Spinal cord (tissue), 10 donors: ENCODE data around the gene CAMK1. TPM values are rescaled to one million over a fixed set of nuclear protein-coding genes. Genes with fewer than 3 reads are reported as not detected.

ENCODE experiments used
- DNase-seq, 6 donors: peaks; one replicate each; pipeline versions ENCODE4 v3.0.0 to v3.0.0-alpha.2; 2013 to 2015; ENCODE audit warnings: low spot score in 6 of 6, low read depth in 4 of 6
- H3K27ac ChIP-seq: one replicate; pipeline ENCODE4 v1.5.1; 2013; ENCODE audit warnings: low read depth, low read length, control low read depth
- H3K27me3 ChIP-seq: one replicate; pipeline ENCODE4 v1.6.1; 2013; ENCODE audit warnings: low read length; ENCODE audit not compliant: control insufficient read depth, insufficient read depth
- H3K36me3 ChIP-seq: one replicate; pipeline ENCODE4 v1.6.1; 2013; ENCODE audit warnings: low read length; ENCODE audit not compliant: control insufficient read depth, insufficient read depth
- H3K4me1 ChIP-seq: one replicate; pipeline ENCODE4 v1.6.1; 2013; ENCODE audit warnings: low read length; ENCODE audit not compliant: control insufficient read depth, insufficient read depth
- H3K4me3 ChIP-seq: one replicate; pipeline ENCODE4 v1.5.1; 2013; ENCODE audit warnings: low read depth, low read length, control low read depth
- H3K9me3 ChIP-seq: one replicate; pipeline ENCODE4 v1.6.1; 2013; ENCODE audit warnings: low read length; ENCODE audit not compliant: control insufficient read depth, insufficient read depth
- WGBS: methylation state at CpG from one replicate; pipeline ENCODE4 v1.1.5; 2013; ENCODE audit warnings: missing lambda C conversion rate; ENCODE audit not compliant: insufficient coverage; 5-methylcytosine and 5-hydroxymethylcytosine counted together
- polyA plus RNA-seq, 2 donors: library from polyadenylated mRNA; unstranded; fragments of 120-200 nt; gene quantifications; one replicate each; pipeline ENCODE4 v1.2.1, GENCODE V29; 2013; ENCODE audit not compliant: insufficient read length in 2 of 2
- total RNA-seq, 2 donors: library from RNA; depleted of rRNA in 1 of 2; stranded (reverse); fragments of 120-200 nt in 1 of 2; fragments of >200 nt in 1 of 2; gene quantifications; one replicate each; pipeline versions ENCODE4 v1.2.3 to v1.2.4, GENCODE V29; 2013 to 2014
- donor health status: healthy.

The CAMK1 gene
- total and polyA plus RNA-seq, 4 donors = 36.3 to 64.4 (median 43.2) TPM

GRCh38 chr3:9717563-9717962 lies 52.2 kb downstream of the CAMK1 start:
- WGBS = 94% methylated on average over 1 of the region's 1 CpG
- no peaks in the 10 kb centered on the region for H3K36me3 ChIP-seq
- H3K9me3 ChIP-seq = no peaks in the 10 kb centered on the region
- DNase-seq = no peak
- H3K27ac ChIP-seq = no peak overlapping the region
- no peaks in the 10 kb centered on the region for H3K27me3 ChIP-seq
- no peaks in the 10 kb centered on the region for H3K4me1 ChIP-seq
- no peak overlapping the region for H3K4me3 ChIP-seq

GRCh38 chr3:9716801-9717555 lies 52.8 kb downstream of the CAMK1 start:
- H3K27ac ChIP-seq = no peak overlapping the region
- DNase-seq = no peak
- no peaks in the 10 kb centered on the region for H3K9me3 ChIP-seq
- no peaks in the 10 kb centered on the region for H3K4me1 ChIP-seq
- no peaks in the 10 kb centered on the region for H3K27me3 ChIP-seq
- WGBS = 70% methylated on average over 1 of the region's 5 CpGs
- H3K36me3 ChIP-seq = no peaks in the 10 kb centered on the region
- no peak overlapping the region for H3K4me3 ChIP-seq

GRCh38 chr3:9715764-9716437 lies 53.8 kb downstream of the CAMK1 start:
- no peaks in the 10 kb centered on the region for H3K4me1 ChIP-seq
- H3K36me3 ChIP-seq = no peaks in the 10 kb centered on the region
- DNase-seq = peak in 1 of 6 donors; percentile 41
- H3K27ac ChIP-seq = no peak overlapping the region
- WGBS = 60% methylated on average over 4 of the region's 6 CpGs
- H3K4me3 ChIP-seq = no peak overlapping the region
- H3K27me3 ChIP-seq = no peaks in the 10 kb centered on the region
- H3K9me3 ChIP-seq = no peaks in the 10 kb centered on the region

- WGBS = 14% methylated on average over 3 of the region's 4 CpGs
- H3K4me3 ChIP-seq = no peak overlapping the region
- no peak overlapping the region for H3K27ac ChIP-seq
- no peaks in the 10 kb centered on the region for H3K27me3 ChIP-seq
- no peaks in the 10 kb centered on the region for H3K9me3 ChIP-seq
- no peak for DNase-seq
- H3K36me3 ChIP-seq = no peaks in the 10 kb centered on the region
- no peaks in the 10 kb centered on the region for H3K4me1 ChIP-seq
Measured at GRCh38 chr3:9715136-9715535, 54.6 kb downstream of the CAMK1 start.

- H3K27ac ChIP-seq = no peak overlapping the region
- no peaks in the 10 kb centered on the region for H3K9me3 ChIP-seq
- H3K36me3 ChIP-seq = no peaks in the 10 kb centered on the region
- no peaks in the 10 kb centered on the region for H3K27me3 ChIP-seq
- no peaks in the 10 kb centered on the region for H3K4me1 ChIP-seq
- DNase-seq = no peak
- 85% methylated on average over 4 of the region's 4 CpGs for WGBS
- H3K4me3 ChIP-seq = no peak overlapping the region
Measured at GRCh38 chr3:9713142-9713541, 56.6 kb downstream of the CAMK1 start.

GRCh38 chr3:9712415-9712814 lies 57.3 kb downstream of the CAMK1 start:
- 83% methylated on average over 2 of the region's 2 CpGs for WGBS
- no peak for DNase-seq
- Histone ChIP-seq H3K4me3 (no peak overlapping the region), H3K4me1 (no peaks in the 10 kb centered on the region), H3K9me3 (no peaks in the 10 kb centered on the region), H3K27me3 (peaks cover 2% of the 10 kb centered on the region), H3K27ac (no peak overlapping the region), H3K36me3 (no peaks in the 10 kb centered on the region)

GRCh38 chr3:9710174-9710739 lies 59.5 kb downstream of the CAMK1 start:
- H3K4me3 ChIP-seq = no peak overlapping the region
- peaks cover 2% of the 10 kb centered on the region for H3K27me3 ChIP-seq
- no peak for DNase-seq
- H3K9me3 ChIP-seq = no peaks in the 10 kb centered on the region
- no peaks in the 10 kb centered on the region for H3K36me3 ChIP-seq
- 68% methylated on average over 2 of the region's 3 CpGs for WGBS
- H3K27ac ChIP-seq = no peak overlapping the region
- no peaks in the 10 kb centered on the region for H3K4me1 ChIP-seq

Other genes starting within 250 kb of the CAMK1 start
- 10 to 100 TPM in 1 of 2 donors, 1 to 10 TPM in 1; 6.1 to 14.5 TPM for gene LHFPL4, start 216.1 kb downstream of the CAMK1 start, total RNA-seq
- 10 to 100 TPM; 33.3 to 37.4 TPM for gene LHFPL4, start 216.1 kb downstream of the CAMK1 start, polyA plus RNA-seq
- 10 to 100 TPM; 21.0 to 30.6 TPM for gene MTMR14, start 120.4 kb downstream of the CAMK1 start, total RNA-seq
- 10 to 100 TPM; 21.1 to 28.5 TPM for gene MTMR14, start 120.4 kb downstream of the CAMK1 start, polyA plus RNA-seq
- 1 to 10 TPM; 3.3 to 6.3 TPM for gene CPNE9, start 66.1 kb downstream of the CAMK1 start, total RNA-seq
- 1 to 10 TPM; 5.3 to 6.1 TPM for gene CPNE9, start 66.1 kb downstream of the CAMK1 start, polyA plus RNA-seq
- 10 to 100 TPM; 10.4 to 18.9 TPM for gene BRPF1, start 38.2 kb downstream of the CAMK1 start, total RNA-seq
- gene BRPF1, start 38.2 kb downstream of the CAMK1 start, polyA plus RNA-seq = 10 to 100 TPM; 15.2 to 16.7 TPM
- 10 to 100 TPM; 25.8 to 42.4 TPM for gene OGG1, start 20.0 kb downstream of the CAMK1 start, total RNA-seq
- 10 to 100 TPM; 46.1 to 57.8 TPM for gene OGG1, start 20.0 kb downstream of the CAMK1 start, polyA plus RNA-seq
- 10 to 100 TPM; 32.5 to 63.1 TPM for gene TADA3, start 22.5 kb upstream of the CAMK1 start, total RNA-seq
- 10 to 100 TPM; 80.2 to 88.3 TPM for gene TADA3, start 22.5 kb upstream of the CAMK1 start, polyA plus RNA-seq
- gene ARPC4, start 23.1 kb upstream of the CAMK1 start, total RNA-seq = 100 to 1,000 TPM; 109 to 131 TPM
- gene ARPC4, start 23.1 kb upstream of the CAMK1 start, polyA plus RNA-seq = 100 to 1,000 TPM; 138 to 141 TPM
- gene TTLL3, start 40.3 kb upstream of the CAMK1 start, total RNA-seq = 10 to 100 TPM; 32.4 to 50.6 TPM
- gene TTLL3, start 40.3 kb upstream of the CAMK1 start, polyA plus RNA-seq = 10 to 100 TPM; 46.7 to 75.0 TPM
- gene RPUSD3, start 74.1 kb upstream of the CAMK1 start, total RNA-seq = 10 to 100 TPM; 19.2 to 36.0 TPM
- gene RPUSD3, start 74.1 kb upstream of the CAMK1 start, polyA plus RNA-seq = 10 to 100 TPM; 48.7 to 53.8 TPM
- gene CIDEC, start 110.3 kb upstream of the CAMK1 start, total RNA-seq = not detected
- under 1 TPM; 0.24 to 0.54 TPM for gene CIDEC, start 110.3 kb upstream of the CAMK1 start, polyA plus RNA-seq
- 10 to 100 TPM; 16.7 to 25.2 TPM for gene JAGN1, start 120.7 kb upstream of the CAMK1 start, total RNA-seq
- gene JAGN1, start 120.7 kb upstream of the CAMK1 start, polyA plus RNA-seq = 10 to 100 TPM; 34.0 to 35.2 TPM
- gene IL17RE, start 132.9 kb upstream of the CAMK1 start, total RNA-seq = 1 to 10 TPM in 1 of 2 donors, under 1 TPM in 1; 0.79 to 1.1 TPM
- 1 to 10 TPM; 1.7 to 2.7 TPM for gene IL17RE, start 132.9 kb upstream of the CAMK1 start, polyA plus RNA-seq
- 10 to 100 TPM; 16.7 to 34.2 TPM for gene IL17RC, start 147.2 kb upstream of the CAMK1 start, total RNA-seq
- 10 to 100 TPM; 24.9 to 32.0 TPM for gene IL17RC, start 147.2 kb upstream of the CAMK1 start, polyA plus RNA-seq
- gene CRELD1, start 163.9 kb upstream of the CAMK1 start, total RNA-seq = 10 to 100 TPM; 36.1 to 64.9 TPM
- 10 to 100 TPM; 67.2 to 88.5 TPM for gene CRELD1, start 163.9 kb upstream of the CAMK1 start, polyA plus RNA-seq
- gene PRRT3, start 182.5 kb upstream of the CAMK1 start, total RNA-seq = 1 to 10 TPM; 3.8 to 4.0 TPM
- 10 to 100 TPM; 12.3 to 15.5 TPM for gene PRRT3, start 182.5 kb upstream of the CAMK1 start, polyA plus RNA-seq
- 10 to 100 TPM; 65.0 to 68.7 TPM for gene EMC3, start 216.9 kb upstream of the CAMK1 start, total RNA-seq
- 10 to 100 TPM; 80.5 to 85.6 TPM for gene EMC3, start 216.9 kb upstream of the CAMK1 start, polyA plus RNA-seq